ENCODE results near the gene PAK5. TPM values are rescaled to one million over a fixed set of nuclear protein-coding genes. Genes with fewer than 3 reads are reported as not detected.

Gene PAK5
- total and polyA plus RNA-seq, 2 of the 13 experiments (the other 11 are each of a cell fraction or from before 2014, with no cell fraction given) = not detected

DNA sequence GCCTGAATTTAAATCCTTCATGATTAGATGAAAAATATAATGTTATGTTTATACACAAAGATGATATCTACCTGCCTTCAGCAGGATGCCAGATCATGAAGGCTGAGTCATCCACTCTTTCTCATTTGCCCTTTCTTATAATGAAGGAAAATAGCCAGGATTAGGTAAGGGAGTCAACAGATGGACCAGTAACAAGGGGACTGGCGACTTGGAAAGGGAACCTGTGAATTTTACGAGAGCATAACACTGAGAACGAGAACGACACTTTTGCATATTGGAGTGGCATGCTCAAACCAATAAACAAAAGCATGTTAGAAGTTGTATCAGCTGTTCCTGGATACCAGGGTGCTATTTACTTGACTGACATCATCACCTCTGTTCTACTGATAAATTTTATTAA is 170.5 kb downstream of the PAK5 start:
- no peak overlapping the region for H3K27ac ChIP-seq (ENCODE audit: extremely low read length, insufficient read depth, low read length)
- no peak for ATAC-seq
- TF ChIP-seq ZNF839 (CRISPR knock-in tag; IDR thresholded peaks at IDR 0.05; ENCODE audit: borderline replicate concordance) (no peak), ATF3 (CRISPR knock-in tag; IDR thresholded peaks at IDR 0.05) (no peak), CREM (IDR thresholded peaks at IDR 0.05) (no peak), CREM (CRISPR knock-in tag; IDR thresholded peaks at IDR 0.05) (no peak), ZNF367 (CRISPR knock-in tag; IDR thresholded peaks at IDR 0.05; ENCODE audit: borderline replicate concordance) (no peak), PHF20 (CRISPR knock-in tag; IDR thresholded peaks at IDR 0.05) (no peak), ZNF431 (CRISPR knock-in tag; IDR thresholded peaks at IDR 0.05; ENCODE audit: borderline replicate concordance, low read depth) (no peak), ZNF24 (IDR thresholded peaks at IDR 0.05) (no peak), MXD3 (CRISPR knock-in tag; IDR thresholded peaks at IDR 0.05) (no peak), PAWR (CRISPR knock-in tag; IDR thresholded peaks at IDR 0.05; ENCODE audit: borderline replicate concordance) (no peak), LRRFIP1 (CRISPR knock-in tag; conservative IDR thresholded peaks at IDR 0.05) (no peak)
- TF ChIP-seq, protein P1, sequence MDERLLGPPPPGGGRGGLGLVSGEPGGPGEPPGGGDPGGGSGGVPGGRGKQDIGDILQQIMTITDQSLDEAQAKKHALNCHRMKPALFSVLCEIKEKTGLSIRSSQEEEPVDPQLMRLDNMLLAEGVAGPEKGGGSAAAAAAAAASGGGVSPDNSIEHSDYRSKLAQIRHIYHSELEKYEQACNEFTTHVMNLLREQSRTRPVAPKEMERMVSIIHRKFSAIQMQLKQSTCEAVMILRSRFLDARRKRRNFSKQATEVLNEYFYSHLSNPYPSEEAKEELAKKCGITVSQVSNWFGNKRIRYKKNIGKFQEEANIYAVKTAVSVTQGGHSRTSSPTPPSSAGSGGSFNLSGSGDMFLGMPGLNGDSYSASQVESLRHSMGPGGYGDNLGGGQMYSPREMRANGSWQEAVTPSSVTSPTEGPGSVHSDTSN (CRISPR knock-in tag; IDR thresholded peaks at IDR 0.05) = no peak
- TF ChIP-seq, protein P2, sequence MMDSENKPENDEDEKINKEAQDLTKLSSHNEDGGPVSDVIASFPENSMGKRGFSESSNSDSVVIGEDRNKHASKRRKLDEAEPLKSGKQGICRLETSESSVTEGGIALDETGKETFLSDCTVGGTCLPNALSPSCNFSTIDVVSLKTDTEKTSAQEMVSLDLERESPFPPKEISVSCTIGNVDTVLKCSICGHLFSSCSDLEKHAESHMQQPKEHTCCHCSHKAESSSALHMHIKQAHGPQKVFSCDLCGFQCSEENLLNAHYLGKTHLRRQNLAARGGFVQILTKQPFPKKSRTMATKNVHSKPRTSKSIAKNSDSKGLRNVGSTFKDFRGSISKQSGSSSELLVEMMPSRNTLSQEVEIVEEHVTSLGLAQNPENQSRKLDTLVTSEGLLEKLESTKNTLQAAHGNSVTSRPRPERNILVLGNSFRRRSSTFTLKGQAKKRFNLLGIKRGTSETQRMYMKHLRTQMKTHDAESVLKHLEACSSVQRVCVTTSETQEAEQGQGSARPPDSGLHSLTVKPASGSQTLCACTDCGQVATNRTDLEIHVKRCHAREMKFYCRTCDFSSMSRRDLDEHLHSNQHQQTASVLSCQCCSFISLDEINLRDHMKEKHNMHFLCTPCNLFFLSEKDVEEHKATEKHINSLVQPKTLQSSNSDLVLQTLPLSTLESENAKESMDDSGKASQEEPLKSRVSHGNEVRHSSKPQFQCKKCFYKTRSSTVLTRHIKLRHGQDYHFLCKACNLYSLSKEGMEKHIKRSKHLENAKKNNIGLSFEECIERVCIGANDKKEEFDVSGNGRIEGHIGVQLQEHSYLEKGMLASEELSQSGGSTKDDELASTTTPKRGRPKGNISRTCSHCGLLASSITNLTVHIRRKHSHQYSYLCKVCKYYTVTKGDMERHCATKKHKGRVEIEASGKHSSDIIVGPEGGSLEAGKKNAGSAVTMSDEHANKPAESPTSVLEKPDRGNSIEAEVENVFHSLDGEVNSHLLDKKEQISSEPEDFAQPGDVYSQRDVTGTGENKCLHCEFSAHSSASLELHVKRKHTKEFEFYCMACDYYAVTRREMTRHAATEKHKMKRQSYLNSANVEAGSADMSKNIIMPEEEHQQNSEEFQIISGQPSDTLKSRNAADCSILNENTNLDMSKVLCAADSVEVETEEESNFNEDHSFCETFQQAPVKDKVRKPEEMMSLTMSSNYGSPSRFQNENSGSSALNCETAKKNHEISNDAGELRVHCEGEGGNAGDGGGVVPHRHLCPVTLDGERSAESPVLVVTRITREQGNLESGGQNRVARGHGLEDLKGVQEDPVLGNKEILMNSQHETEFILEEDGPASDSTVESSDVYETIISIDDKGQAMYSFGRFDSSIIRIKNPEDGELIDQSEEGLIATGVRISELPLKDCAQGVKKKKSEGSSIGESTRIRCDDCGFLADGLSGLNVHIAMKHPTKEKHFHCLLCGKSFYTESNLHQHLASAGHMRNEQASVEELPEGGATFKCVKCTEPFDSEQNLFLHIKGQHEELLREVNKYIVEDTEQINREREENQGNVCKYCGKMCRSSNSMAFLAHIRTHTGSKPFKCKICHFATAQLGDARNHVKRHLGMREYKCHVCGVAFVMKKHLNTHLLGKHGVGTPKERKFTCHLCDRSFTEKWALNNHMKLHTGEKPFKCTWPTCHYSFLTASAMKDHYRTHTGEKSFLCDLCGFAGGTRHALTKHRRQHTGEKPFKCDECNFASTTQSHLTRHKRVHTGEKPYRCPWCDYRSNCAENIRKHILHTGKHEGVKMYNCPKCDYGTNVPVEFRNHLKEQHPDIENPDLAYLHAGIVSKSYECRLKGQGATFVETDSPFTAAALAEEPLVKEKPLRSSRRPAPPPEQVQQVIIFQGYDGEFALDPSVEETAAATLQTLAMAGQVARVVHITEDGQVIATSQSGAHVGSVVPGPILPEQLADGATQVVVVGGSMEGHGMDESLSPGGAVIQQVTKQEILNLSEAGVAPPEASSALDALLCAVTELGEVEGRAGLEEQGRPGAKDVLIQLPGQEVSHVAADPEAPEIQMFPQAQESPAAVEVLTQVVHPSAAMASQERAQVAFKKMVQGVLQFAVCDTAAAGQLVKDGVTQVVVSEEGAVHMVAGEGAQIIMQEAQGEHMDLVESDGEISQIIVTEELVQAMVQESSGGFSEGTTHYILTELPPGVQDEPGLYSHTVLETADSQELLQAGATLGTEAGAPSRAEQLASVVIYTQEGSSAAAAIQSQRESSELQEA (CRISPR knock-in tag; IDR thresholded peaks at IDR 0.05; ENCODE audit: not compliant biosample characterization) = no peak

More for the DNA sequence above, 170.5 kb downstream of the PAK5 start:
- Histone ChIP-seq H3K9ac (ENCODE audit: insufficient read depth, low read depth, low read length) (no peak overlapping the region), H3K79me2 (ENCODE audit: insufficient read depth, low read length) (no peaks in the 10 kb centered on the region), H4K20me1 (ENCODE audit: insufficient read depth, low read length) (no peaks in the 10 kb centered on the region), H3K36me3 (replicated peaks in 1 of 2; ENCODE audit: control insufficient read depth in 1 of 2, insufficient read depth in 2 of 2, low read length in 2 of 2) (no peaks in the 10 kb centered on the region), H3K9me3 (ENCODE audit: low read length) (no peaks in the 10 kb centered on the region), H3K4me2 (ENCODE audit: low read depth, low read length) (no peak overlapping the region), H3K4me3 (replicated peaks in 1 of 3; ENCODE audit: insufficient read depth in 1 of 3, low read depth in 2 of 3, low read length in 3 of 3) (no peak overlapping the region), H2AFZ (ENCODE audit: low read length) (no peak overlapping the region), H3K4me1 (ENCODE audit: insufficient read depth, low read length) (no peaks in the 10 kb centered on the region), H3K27me3 (ENCODE audit: control insufficient read depth in 1 of 2, insufficient read depth in 2 of 2, low read length in 2 of 2) (no peaks in the 10 kb centered on the region)
- ChIA-PET CTCF (ENCODE audit: low intra/inter-chr PET ratio, low total read pairs) (no interaction called here), POLR2A (no interaction called here)
- intact Hi-C loops (cut with micrococcal nuclease; ENCODE audit: unreplicated experiment) (no loop called here), in situ Hi-C loops (cut with HindIII; ENCODE audit: extremely low pct_ligation_motif_present, low pct_unique_long_range_greater_than_20kb) (no loop called here)
- WGBS (ENCODE audit: low lambda C conversion rate) = 2% methylated on average over 4 of the region's 4 CpGs
- DNase-seq (ENCODE audit: low spot score) = no peak
- no peak for FAIRE-seq
- BruUV-seq (replicated peaks) = no TSS peak
